ENCODE data around the gene SSTR5.
"Not testable (repeated sequence)": the region's sequence is repeated elsewhere in the genome, so short reads cannot be mapped to it uniquely, and the experiment has no call there.

SSTR5 gene

GRCh38 chr16:1076801-1077576, 4.4 kb downstream of the SSTR5 start:
- no peak for DNase-seq

DNA sequence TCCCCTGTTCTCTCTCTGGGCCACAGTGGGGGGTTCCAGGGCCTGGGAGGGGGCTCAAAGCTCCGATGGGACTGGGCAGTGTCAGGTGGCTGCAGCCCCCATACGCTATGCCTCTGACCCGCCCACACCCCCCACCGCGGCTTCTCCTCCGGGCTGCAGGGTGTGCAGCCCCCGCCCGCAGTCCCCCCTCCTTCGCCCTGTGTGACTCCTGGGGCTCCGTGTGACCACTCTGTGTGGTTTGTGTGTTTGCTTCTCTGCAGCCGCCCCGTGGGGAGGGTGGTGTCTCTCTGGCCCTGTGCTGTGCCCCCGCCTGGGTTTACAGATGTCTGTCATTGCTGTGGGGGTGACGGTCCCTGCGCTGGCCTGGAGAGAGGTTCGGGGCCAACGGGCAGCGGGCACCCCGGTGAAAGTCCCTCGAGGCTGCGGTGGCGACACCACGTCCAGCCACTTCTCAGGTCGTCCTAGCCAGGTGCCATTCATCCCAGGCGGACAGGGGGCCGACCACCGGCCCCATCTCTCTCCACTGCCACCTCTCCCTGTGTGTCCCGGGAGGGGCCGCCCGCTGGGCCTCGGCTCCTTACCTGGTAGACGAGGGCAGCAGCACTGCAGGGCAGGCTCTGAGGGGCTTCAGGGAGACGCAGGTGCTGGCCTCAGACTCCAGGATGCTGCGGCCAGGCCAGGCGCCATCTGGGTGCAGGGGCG, 5.5 kb downstream of the SSTR5 start:
- DNase-seq: no peak

GRCh38 chr16:1078579-1079021, 6.1 kb downstream of the SSTR5 start:
- DNase-seq: no peak

GRCh38 chr16:1079341-1079740, 6.8 kb downstream of the SSTR5 start:
- no peak for DNase-seq

DNA sequence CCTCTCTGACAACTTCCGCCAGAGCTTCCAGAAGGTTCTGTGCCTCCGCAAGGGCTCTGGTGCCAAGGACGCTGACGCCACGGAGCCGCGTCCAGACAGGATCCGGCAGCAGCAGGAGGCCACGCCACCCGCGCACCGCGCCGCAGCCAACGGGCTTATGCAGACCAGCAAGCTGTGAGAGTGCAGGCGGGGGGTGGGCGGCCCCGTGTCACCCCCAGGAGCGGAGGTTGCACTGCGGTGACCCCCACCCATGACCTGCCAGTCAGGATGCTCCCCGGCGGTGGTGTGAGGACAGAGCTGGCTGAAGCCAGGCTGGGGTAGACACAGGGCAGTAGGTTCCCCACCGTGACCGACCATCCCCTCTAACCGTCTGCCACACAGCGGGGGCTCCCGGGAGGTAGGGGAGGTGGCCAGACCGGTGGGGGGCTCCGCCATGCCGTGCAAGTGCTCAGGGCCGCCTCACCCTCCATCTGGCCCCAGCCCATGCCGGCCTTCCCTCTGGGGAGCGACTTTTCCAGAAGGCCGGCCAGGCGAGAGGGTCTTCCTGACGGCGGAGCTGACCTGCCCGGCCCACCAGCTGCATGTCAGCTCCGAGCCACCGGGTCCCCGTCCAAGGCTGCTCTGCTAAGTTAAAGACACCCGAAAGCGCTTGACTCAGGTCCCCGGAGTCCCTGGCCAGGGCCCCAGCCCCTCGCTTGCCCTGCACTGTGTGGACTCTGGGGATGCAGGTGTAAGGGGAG, 7.4 kb downstream of the SSTR5 start:
- no peak for DNase-seq

DNA sequence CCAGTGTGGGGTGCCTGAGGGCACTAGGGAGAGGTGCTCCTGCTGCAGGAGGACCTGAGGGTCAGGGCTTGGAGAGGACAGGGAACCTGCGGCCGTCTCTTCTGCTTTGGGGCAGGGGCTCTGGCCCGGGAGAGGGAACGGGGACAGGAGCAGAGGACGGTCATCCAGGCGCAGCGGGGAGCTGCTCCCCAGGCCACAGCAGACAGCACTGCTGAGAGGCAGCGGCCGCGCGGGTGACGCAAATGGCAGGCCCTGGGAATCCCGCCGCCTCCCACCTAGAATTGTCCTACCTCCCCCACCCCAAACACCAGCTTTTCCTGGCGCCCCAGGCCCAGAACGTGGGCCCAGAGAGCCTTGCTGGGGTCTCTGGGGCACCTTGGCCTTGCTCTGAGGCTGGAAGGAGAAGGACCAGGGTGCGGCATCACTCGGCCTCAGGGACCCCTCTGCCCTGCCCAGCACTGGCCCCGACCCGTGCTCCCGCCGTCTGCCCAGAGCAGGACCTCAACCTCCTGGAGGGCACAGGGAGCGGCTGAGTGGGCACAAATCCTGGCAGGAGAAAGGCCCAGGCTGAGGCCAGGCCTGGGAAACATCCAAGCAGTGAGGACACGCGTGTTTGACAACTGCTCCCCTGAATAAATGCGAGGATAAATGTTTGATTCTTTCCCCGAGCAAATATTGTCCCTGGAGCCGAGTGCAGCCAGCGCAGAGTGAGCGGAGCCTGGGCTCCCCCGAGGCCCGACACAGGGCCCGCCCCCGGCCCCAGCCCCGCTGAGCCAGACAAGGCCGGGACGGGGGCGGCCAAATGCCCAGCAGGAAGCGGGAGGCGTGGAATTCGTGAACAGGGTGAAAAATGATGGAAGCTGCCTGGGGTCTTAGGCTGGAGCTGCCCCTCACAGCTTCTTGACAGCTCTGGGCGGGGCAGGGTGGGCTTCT, 8.5 kb downstream of the SSTR5 start:
- no peak for DNase-seq

GRCh38 chr16:1081734-1082265, 9.3 kb downstream of the SSTR5 start:
- DNase-seq: no peak

DNA sequence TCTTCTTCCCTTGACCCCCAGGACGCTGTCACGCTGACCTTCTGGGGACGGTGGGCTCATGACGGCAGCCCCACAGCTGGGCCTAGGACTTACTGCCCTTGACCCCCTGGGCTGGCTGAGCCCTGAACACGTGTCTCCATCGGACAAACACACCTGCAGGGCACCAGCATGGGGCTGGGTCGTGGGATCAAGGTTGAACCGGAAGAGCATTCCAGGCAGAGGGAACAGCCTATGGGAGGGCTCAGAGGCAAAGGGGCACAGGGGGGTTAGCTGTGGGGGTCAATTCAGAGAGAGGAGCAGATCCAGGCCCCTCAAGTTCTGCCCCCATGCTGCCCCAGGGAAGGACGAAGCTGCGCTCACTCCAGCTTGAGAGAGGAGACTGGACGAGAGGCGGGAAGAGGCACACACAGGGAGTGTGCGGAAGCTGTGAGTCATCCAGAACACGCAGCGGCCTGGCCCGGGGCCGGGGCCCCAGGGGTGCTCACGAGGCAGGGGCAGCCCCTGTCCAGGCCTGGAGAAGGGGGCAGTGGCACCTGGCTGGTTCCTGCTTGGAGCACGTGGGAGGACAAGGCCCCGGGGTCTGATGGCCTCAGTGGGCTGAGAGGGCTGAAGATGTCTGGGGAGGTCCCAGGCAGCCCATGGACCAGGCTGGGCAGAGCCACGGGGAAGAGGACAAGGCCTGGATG, 9.9 kb downstream of the SSTR5 start:
- DNase-seq: no peak

GRCh38 chr16:1082952-1083675, 10.6 kb downstream of the SSTR5 start:
- no peak for DNase-seq

DNA sequence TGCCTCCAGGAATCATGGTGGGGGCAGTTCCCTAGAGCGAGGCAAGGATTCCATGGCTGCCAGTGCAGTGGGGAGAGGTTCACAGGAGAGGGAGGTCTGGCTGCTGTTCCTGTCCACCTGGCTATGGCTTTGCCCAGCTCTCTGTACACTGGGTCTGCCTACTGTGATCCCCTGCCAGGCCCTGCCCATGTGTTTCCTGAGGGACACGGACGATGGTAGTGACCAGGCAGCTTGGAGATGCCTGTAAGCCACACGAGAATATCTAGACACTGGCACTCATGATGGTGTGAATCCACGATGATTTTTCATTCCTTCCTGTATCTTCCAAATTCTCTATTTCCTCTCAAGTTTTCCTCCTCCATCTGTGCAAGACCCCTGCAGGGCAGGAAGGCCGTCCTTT, 12.4 kb downstream of the SSTR5 start:
- no peak for DNase-seq

GRCh38 chr16:1086443-1086842, 13.9 kb downstream of the SSTR5 start:
- DNase-seq: not testable (repeated sequence)

DNA sequence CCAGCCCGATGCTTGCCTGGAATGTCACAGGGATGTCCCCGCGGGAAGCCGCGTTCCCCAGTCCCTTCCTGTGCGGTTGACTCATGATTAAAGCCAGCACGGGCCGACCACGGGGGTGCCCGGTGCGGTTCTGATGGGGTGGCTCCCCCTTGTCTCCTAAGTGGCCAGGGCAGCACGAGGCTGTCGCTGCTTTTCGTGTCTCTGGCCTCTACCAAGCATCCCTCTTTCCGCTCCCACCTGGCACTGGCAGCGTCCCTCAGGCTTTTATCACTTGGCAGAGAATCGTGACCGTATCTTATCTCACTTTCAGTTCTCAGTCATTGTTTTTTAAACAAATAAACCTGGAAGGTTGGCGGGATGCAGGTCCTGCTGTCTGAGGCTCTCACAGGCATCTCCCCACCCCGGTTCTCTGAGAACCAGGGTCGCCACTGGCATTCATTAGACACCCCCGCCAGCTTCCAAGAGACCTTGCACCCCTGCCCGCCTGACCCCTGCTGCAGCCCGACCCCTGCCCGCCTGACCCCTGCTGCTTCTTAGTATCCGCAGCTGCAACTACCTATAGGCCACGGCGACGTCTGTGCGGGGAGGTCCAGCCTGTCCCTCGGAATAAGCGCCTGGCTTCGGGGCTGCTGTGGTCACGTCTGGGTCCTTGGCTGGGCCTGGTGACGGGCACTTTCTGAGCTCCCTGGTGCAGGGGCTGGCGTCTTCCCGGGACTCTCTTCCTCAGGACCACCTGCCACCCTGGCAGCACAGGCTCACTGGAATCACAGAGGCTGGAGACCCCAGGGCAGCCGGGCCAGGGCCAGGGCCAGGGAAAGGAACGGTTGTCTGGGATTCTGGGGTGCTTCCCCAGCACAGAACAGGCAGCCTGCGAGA, 16.0 kb downstream of the SSTR5 start:
- no peak for DNase-seq

DNA sequence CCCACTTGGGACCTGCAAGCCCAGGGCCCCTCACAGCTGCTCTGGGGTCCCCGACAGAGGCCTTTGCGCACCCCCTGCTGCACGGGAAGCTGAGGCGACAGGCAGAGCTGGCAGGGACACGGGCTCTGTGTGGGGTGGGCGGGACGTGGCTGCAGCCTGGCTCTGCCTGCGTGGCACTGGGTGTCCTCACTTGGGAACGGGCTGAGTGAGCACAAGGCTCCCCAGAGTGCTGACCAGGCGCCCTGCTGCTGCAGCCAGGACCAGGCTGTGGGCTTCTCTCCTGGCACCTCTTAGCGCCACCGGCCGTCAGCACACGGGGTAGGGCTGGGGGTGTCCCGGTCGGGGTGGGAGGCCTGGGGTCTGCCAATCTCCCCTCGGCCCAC, 16.9 kb downstream of the SSTR5 start:
- no peak for DNase-seq

DNA sequence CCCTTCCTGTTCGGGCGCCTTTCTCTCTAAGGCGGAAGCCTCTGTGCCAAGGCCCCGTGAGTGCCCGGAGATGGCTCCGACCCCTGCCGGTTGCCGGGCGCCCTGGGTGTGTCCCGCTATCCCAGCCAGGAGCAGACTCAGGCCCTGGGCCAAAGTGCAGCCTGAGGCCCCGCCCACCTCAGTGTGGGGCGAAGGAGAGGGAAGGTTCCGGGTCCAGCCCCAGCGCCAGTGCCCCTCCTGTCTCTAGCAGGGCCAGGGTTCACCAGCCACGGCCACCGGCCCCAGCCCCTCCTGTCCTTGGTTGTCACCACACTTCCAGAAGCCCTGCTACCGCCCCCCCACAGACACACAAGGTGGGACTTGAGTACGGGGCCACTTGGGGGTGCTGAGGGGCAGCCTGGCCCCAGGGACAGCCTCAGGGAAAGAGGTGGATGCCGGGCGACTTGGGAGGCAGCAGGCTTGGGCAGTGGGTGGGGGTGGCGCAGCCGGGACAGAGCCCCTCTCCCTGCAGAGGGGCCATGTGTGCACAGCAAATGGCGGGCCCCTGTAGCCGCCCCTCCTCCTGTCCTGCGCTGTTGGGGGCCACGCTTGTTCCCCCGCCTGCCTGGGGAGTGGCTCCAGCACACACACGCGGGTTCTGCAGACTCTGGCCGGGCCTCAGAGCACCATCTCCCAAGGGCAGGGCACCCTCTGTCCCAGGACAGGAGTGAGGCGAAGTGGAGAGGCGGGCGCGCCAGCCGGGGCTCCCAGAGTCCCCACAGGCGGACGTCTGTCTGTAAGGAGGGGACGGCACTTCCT, 17.5 kb downstream of the SSTR5 start:
- no peak for DNase-seq

- no peak for DNase-seq
Observed at GRCh38 chr16:1090620-1091587, 18.4 kb downstream of the SSTR5 start.

- no peak for DNase-seq
Observed at GRCh38 chr16:1091992-1092552, 19.5 kb downstream of the SSTR5 start.

DNA sequence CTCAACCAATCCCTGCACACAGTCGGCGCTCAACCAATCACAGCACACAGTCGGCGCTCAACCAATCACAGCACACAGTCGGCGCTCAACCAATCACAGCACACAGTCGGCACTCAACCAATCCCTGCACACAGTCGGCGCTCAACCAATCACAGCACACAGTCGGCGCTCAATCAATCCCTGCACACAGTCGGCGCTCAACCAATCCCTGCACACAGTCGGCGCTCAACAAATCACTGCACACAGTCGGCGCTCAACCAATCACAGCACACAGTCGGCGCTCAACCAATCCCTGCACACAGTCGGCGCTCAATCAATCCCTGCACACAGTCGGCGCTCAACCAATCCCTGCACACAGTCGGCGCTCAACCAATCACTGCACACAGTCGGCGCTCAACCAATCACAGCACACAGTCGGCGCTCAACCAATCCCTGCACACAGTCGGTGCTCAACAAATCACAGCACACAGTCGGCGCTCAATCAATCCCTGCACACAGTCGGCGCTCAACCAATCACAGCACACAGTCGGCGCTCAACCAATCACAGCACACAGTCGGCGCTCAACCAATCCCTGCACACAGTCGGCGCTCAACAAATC, 20.2 kb downstream of the SSTR5 start:
- DNase-seq: not testable (repeated sequence)

Data from activated CD4-positive, alpha-beta T cell treated with anti-CD3 and anti-CD28 coated beads, Interleukin-2, amount 50 U/mL, for 16 hours (primary cell).